Activated CD4-positive, alpha-beta T cell treated with anti-CD3 and anti-CD28 coated beads, Interleukin-10, Interleukin-2, amounts not matched to agents 100 ng/mL and 50 ng/mL, durations not matched to agents 16 hours and 8 hours (primary cell): ENCODE data around the gene MTG1.

Source experiments
- DNase-seq: peaks from one replicate; pipeline ENCODE4 v3.0.0-alpha.2; 2020

The MTG1 gene, protein sequence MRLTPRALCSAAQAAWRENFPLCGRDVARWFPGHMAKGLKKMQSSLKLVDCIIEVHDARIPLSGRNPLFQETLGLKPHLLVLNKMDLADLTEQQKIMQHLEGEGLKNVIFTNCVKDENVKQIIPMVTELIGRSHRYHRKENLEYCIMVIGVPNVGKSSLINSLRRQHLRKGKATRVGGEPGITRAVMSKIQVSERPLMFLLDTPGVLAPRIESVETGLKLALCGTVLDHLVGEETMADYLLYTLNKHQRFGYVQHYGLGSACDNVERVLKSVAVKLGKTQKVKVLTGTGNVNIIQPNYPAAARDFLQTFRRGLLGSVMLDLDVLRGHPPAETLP

GRCh38 chr10:133394064-133394663, at the start of gene MTG1:
Gene MTG1 (plus strand): TSS chr10:133394157. CDS start chr10:133394221, 64 bp downstream.
- DNase-seq: peak; percentile 98

GRCh38 chr10:133344236-133344635, 49.7 kb upstream of the MTG1 start:
- no peak for DNase-seq

GRCh38 chr10:133346413-133346812, 47.5 kb upstream of the MTG1 start:
- DNase-seq: no peak

GRCh38 chr10:133347710-133348517, 46.0 kb upstream of the MTG1 start:
- DNase-seq: no peak

DNA sequence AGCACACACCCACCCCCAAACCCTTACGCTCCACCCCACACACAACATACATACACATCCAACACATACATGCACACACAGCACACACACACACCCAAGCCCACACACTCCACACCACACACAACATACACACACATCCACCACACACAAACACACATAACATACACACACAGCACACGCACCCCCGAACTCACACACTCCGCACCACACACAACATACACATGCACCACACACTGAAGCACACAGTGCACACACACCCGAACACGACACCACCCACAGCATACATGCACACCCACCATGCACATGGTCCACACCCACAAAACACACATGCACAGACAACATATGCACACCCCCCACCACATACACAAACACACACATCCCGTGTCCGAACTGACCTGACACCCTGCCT, 44.8 kb upstream of the MTG1 start:
- no peak for DNase-seq

- no peak for DNase-seq
These were observed 44.4 kb upstream of the MTG1 start for GRCh38 chr10:133349577-133350011.

- DNase-seq: no peak
These were observed 43.5 kb upstream of the MTG1 start for GRCh38 chr10:133350283-133350949.

GRCh38 chr10:133350950-133351329, 43.0 kb upstream of the MTG1 start:
- no peak for DNase-seq

DNA sequence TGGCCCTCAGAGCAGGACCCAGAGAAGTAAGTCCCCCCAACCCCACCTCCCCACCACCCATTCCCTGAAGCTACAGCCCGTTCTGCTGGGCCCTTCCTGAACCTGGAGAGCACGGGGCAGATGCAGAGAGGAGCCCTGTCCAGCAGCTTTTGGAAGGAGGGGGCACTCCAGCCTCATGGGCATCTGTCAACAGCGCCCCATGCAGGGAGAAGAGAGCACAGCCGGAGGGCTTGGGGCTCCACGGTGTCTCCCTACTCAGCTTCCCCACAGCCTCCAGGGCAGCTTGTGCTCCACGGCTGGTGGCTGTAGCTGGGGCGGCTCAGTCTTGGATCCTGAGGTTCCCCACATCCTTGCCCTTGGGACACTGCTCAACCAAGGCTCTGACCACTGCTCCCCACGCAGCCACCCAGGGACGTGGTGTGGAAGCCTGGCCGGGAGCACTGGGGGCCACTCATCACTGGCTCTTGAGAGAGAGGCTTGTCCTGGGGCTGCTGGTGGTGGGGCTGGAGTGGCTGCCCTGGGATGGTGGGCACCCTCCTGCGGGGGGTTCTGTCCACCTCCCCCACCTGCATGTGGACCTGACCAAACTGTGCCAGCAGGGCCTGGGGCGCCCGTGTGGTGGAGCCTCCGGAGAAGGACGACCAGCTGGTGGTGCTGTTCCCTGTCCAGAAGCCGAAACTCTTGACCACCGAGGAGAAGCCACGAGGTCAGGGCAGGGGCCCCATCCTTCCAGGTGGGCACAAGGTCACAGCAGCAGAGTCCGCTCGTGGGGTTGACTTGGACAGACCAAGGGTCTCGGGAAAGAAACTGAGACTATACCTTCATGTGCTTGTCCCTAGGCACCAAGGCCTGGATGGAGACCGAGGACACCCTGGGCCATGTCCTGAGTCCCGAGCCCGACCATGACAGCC, 42.3 kb upstream of the MTG1 start:
- DNase-seq: no peak

GRCh38 chr10:133353202-133353959, 40.6 kb upstream of the MTG1 start:
- no peak for DNase-seq

DNA sequence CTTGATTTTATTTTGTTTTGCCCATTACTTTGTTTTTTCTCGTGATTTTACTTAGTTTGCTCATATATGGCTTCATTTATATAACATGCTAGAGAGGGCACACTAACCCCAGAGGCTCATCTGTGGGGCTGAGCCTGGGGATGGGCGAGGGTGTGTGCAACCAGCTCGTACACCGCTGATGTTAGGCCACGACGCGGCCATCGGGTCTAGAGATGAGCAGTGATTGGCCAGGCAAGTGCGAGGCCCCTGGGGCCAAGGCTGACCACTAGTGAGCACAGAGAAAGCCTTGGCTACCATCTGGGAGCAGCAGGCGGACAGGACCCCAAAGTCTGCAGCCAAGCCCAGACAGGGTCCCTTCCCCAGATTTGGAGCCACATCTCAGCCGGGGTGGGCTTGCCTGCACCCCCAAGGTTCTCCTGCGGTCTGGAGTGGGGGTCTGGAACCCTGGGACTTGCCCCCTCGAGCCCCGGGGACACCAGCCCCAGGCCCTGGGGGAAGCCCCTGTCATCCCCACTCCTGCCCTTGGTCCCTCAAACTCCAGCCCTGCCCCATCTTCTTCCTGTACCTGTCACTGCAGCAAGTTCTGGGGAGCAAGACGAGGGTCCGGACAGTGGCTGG, 39.9 kb upstream of the MTG1 start:
- DNase-seq: no peak

DNA sequence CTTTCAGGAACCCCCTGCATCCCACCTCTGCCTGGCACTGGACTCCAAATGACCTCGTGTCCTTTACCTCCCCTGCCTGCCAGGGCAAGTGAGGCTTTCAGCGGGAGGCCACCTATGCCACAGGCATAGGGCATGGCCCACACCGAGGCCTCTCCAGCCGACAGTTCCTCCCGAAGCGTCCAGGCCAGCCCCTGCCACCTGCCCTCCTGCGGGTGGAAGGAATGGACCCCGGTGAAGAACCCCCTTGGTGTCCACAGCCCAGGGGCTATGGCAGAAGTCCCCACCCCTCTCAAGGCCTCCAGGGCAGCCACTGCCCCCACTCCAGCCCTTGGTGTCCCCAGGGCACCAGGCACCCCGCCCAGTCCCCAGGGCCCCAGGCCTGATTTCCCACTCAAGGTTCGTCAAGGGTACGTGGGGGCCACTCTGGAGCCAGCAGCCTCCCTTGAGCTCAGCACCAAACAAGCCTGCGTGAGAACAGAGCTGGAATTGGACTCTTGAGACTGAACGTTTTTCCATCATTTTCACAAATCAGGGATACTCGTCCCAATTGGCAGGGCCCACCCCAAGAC, 39.2 kb upstream of the MTG1 start:
- no peak for DNase-seq

- no peak for DNase-seq
These were observed 38.7 kb upstream of the MTG1 start for GRCh38 chr10:133355266-133355665.

GRCh38 chr10:133355991-133356390, 38.0 kb upstream of the MTG1 start:
- no peak for DNase-seq

DNA sequence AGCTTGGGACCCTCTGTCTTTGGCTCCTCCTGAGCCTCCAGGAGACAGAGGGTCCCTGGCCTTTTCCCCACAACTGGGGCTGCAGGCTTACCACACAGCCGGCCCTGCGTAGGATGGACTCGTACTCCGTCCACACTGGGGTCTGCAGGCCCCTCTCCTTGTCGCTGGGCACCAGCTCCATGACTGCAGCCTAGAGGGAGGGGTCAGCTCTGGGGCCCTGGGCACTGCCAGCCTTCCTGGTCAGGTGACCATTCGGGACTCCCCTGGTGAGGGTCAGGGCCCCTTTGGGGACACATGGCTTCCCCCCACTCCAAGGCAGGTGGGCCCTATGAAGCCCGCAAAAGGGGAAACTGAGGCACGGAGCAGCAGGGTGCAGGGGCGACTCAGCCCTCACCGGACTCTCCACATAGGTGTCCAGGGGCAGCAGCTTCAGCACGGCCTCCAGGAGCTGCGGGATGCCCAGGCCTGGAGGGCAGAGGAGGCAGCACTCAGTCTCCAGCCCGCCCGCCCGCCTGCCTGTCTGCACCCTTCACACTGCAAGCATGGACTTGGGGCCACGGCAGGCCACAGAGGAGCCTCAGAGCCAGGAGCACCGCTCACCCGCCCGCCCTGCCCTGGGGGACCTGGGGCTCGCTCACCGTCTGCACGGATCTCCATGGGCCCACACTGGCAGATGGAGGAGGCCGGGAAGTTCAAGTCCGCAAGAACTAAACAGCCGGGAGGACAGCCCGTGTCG, 37.2 kb upstream of the MTG1 start:
- DNase-seq: no peak

GRCh38 chr10:133357285-133358161, 36.4 kb upstream of the MTG1 start, which contains the start of gene FUOM:
Gene FUOM (minus strand): TSS chr10:133358019. CDS start chr10:133358007, 12 bp downstream.
- DNase-seq: peak; percentile 74

DNA sequence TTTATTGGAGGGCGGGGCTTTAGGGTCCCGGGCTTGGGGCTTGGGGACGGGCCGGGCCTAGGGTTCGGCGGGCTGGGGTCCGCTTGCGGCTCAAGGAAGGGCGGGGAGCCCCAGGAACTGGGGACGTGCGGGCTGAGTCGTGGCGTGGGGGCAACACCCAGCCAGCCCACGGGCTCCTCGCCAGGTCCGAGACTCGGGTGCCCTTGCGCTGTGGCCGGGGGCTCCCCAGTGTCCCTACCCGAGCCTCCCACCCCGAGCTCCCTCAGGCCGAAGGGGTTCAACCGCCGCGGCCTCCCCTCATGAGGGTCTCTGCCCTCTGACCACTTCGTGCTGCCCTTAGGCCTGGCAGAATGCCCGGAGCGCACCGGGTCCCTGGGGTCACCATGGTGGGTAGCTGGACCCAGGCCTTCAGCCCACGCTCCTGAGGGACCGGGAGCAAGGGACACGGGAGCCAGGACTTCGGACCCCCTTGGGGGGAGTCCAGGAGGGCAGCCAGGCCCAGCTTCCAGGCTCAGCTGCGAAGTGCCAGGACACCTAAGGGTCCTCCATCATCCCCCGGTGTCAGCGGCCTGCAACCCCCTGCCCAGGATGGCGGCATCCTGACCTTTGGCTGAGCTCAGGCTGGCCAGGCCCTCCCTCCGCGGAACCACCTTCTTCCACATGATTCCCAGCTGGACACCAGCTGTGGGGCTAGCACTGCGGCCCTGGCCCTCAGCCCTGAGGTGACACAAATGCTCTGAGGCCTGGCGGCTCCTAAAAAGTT, 35.6 kb upstream of the MTG1 start:
- DNase-seq: no peak

DNA sequence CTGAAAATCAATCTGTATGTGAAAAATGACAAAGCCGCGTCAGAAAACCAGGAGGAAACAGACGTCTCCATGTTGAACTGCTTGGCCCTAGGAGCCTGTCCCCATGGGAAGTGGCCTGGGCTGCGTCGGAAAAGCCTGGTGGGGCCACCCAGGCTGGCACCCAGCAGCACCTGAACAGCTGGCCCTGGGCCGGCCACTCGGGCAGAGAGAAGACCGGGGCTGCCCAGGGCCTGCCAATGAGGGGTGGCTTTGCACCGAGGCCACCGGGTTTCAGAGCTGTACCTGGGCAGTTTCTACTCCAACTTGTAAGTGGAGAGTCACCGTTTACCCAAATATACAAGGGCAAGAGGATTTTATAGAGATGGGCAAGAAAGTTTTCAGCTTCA, 35.0 kb upstream of the MTG1 start:
- no peak for DNase-seq
